Liver (tissue), 9 donors: ENCODE measurements around the gene GRK6. TPM values are rescaled to one million over a fixed set of nuclear protein-coding genes. Genes with fewer than 3 reads are reported as not detected.
A peak's percentile ranks its signal among the peaks of the same experiment; 100 is the strongest.

ENCODE experiments used
- DNase-seq: peaks from one replicate; pipeline ENCODE4 v3.0.0-alpha.2; 2017; ENCODE audit warnings: low spot score
- H3K27ac ChIP-seq, 2 donors: one replicate each; pipeline ENCODE4 v1.7.0; 2013; ENCODE audit warnings: inconsistent platforms in 2 of 2, low read length in 2 of 2, control low read depth in 1 of 2, low read depth in 1 of 2, mild to moderate bottlenecking in 1 of 2
- H3K27me3 ChIP-seq, 4 donors: one replicate each; pipeline versions ENCODE4 v1.6.1 to v1.7.0; 2013; ENCODE audit warnings: low read length in 3 of 4, inconsistent platforms in 1 of 4, mild to moderate bottlenecking in 1 of 4, moderate library complexity in 1 of 4; ENCODE audit not compliant: control insufficient read depth in 4 of 4, insufficient read depth in 4 of 4
- H3K36me3 ChIP-seq, 4 donors: one replicate each; pipeline versions ENCODE4 v1.6.1 to v1.7.0; 2013; ENCODE audit warnings: low read length in 3 of 4, mild to moderate bottlenecking in 3 of 4, low read depth in 1 of 4, moderate library complexity in 1 of 4; ENCODE audit not compliant: control insufficient read depth in 4 of 4, insufficient read depth in 3 of 4
- H3K4me1 ChIP-seq, 4 donors: one replicate each; pipeline versions ENCODE4 v1.6.1 to v1.7.0; 2013; ENCODE audit warnings: low read length in 3 of 4, mild to moderate bottlenecking in 3 of 4, moderate library complexity in 1 of 4; ENCODE audit not compliant: control insufficient read depth in 4 of 4, insufficient read depth in 4 of 4
- H3K4me3 ChIP-seq, 3 donors: one replicate each; pipeline versions ENCODE4 v1.6.1 to v1.7.0; 2013; ENCODE audit warnings: low read length in 3 of 3, control low read depth in 1 of 3, low read depth in 1 of 3, mild to moderate bottlenecking in 1 of 3
- H3K9ac ChIP-seq, 2 donors: one replicate each; pipeline ENCODE4 v1.7.0; 2013; ENCODE audit warnings: low read length in 2 of 2, mild to moderate bottlenecking in 2 of 2, moderate library complexity in 2 of 2, control low read depth in 1 of 2, low read depth in 1 of 2
- H3K9me3 ChIP-seq, 4 donors: one replicate each; pipeline versions ENCODE4 v1.6.1 to v1.7.0; 2013; ENCODE audit warnings: low read length in 3 of 4; ENCODE audit not compliant: control insufficient read depth in 4 of 4
- EGR1 ChIP-seq, 2 donors: IDR thresholded peaks; 2 replicates each; pipeline ENCODE4 v1.6.1; 2016 to 2018; ENCODE audit warnings: antibody characterized with exemption in 2 of 2, low read depth in 2 of 2
- FOXA1 ChIP-seq: IDR thresholded peaks from 2 replicates; pipeline ENCODE4 v1.6.1; 2016; ENCODE audit warnings: antibody characterized with exemption
- FOXA2 ChIP-seq: IDR thresholded peaks from 2 replicates; pipeline ENCODE4 v1.6.1; 2016; ENCODE audit warnings: antibody characterized with exemption
- GABPA ChIP-seq, 2 donors: IDR thresholded peaks in 1 of 2; conservative IDR thresholded peaks in 1 of 2; 2 replicates each; pipeline ENCODE4 v1.6.1; 2016; ENCODE audit warnings: antibody characterized with exemption in 2 of 2, mild to moderate bottlenecking in 1 of 2, moderate library complexity in 1 of 2
- HNF4A ChIP-seq, 2 donors: conservative IDR thresholded peaks; 2 replicates each; pipeline ENCODE4 v1.6.1; 2016; ENCODE audit warnings: antibody characterized with exemption in 2 of 2, mild to moderate bottlenecking in 2 of 2
- HNF4G ChIP-seq: IDR thresholded peaks from 2 replicates; pipeline ENCODE4 v1.6.1; 2016; ENCODE audit warnings: antibody characterized with exemption
- JUND ChIP-seq, 2 donors: IDR thresholded peaks; 2 replicates each; pipeline ENCODE4 v1.6.1; 2016; ENCODE audit warnings: antibody characterized with exemption in 2 of 2
- RAD21 ChIP-seq, 2 donors: IDR thresholded peaks; 2 replicates each; pipeline ENCODE4 v1.6.1; 2016; ENCODE audit warnings: antibody characterized with exemption in 2 of 2, mild to moderate bottlenecking in 2 of 2
- RXRA ChIP-seq, 2 donors: IDR thresholded peaks; 2 replicates each; pipeline ENCODE4 v1.6.1; 2017 to 2018; ENCODE audit warnings: antibody characterized with exemption in 2 of 2, mild to moderate bottlenecking in 1 of 2
- SP1 ChIP-seq: IDR thresholded peaks from 2 replicates; pipeline ENCODE4 v1.6.1; 2018; ENCODE audit warnings: antibody characterized with exemption, mild to moderate bottlenecking
- YY1 ChIP-seq: IDR thresholded peaks from 2 replicates; pipeline ENCODE4 v1.6.1; 2016; ENCODE audit warnings: antibody characterized with exemption, mild to moderate bottlenecking
- WGBS: extraction: QIAGEN DNeasy Blood & Tissue Kit; methylation state at CpG from one replicate; pipeline ENCODE4 v1.1.7; 2013; 5-methylcytosine and 5-hydroxymethylcytosine counted together
- polyA plus RNA-seq, 2 donors: library from polyadenylated mRNA; stranded (reverse) in 1 of 2; unstranded in 1 of 2; fragments of 200-250 nt in 1 of 2; fragments of >200 nt in 1 of 2; fragmentation: Nextera tagmentation in 1 of 2; extraction: Ambion mirVana in 1 of 2; gene quantifications; one replicate each; pipeline versions ENCODE4 v1.2.1 to v1.2.3, GENCODE V29; 2013 to 2015
- total RNA-seq, 2 donors: library from RNA; depleted of rRNA; stranded (reverse); fragments of >200 nt; gene quantifications; one replicate each; pipeline ENCODE4 v1.2.3, GENCODE V29; 2014
- TF ChIP-seq, protein P1 (sequence below): IDR thresholded peaks from 2 replicates; pipeline ENCODE4 v1.6.1; 2016; ENCODE audit warnings: antibody characterized with exemption
- TF ChIP-seq, protein P2 (sequence below): IDR thresholded peaks from 2 replicates; pipeline ENCODE4 v1.6.1; 2016; ENCODE audit warnings: antibody characterized with exemption
- TF ChIP-seq, protein P3 (sequence below): fragments of 150-350 bp; IDR thresholded peaks from 2 replicates; pipeline ENCODE4 v1.5.1; 2017; ENCODE audit warnings: improper control_type of control experiment, low read depth, low read length; ENCODE audit not compliant: missing input control
- TF ChIP-seq, protein P4 (sequence below): IDR thresholded peaks from 2 replicates; pipeline ENCODE4 v1.6.1; 2016; ENCODE audit warnings: antibody characterized with exemption, mild to moderate bottlenecking
- donor health status: healthy.
- donor health status: healthy.
- donor health status: healthy.
- donor health status: healthy.
- donor health status: healthy.

GRK6 gene
- total and polyA plus RNA-seq, 4 donors = 3.1 to 24.0 (median 10.8) TPM

DNA sequence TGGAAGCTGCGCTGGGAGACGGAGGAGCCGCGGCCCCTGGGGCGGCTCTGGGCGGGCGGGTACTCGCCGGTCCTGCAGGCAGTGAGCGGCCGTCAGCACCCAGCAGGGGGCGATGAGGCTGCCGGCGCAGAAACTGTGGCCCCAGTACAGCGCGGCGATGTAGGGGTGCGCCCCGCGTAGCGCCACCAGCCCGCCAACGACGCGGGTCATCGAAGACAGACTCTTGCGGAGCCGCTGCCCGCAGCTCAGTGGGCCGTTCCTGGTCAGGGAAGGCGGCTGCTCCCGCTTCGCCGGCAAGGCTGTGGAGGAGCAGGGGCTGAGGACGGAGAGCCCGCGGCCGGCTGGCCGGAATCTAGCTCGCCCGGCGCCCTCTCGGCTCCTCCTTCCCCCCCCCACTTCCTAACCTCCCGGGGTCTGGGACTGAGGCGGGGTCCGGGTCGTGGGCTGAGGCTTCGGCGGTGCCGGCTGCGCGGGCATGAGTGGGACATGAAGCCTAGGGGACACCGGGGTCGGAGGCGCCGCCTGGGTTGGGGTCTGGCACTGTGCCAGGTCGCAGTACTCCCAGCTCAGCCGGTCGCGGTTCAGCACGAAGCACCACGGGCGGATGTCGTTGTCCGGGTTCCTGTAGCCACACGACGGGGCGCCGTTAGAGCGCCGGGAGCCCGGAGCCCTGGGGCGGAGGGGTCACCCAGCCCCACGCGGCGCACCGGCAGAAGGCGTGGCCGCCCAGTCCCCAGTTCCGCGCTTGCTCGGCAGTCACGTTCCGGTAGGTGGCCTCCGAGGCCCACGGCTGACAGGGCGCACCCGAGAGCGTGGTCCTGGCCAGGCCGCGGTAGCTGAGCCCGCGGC lies 22.5 kb upstream of the GRK6 start:
- Histone ChIP-seq H3K9me3 (no peaks in the 10 kb centered on the region), H3K4me3 (peak overlapping the region in 1 of 3 donors; percentile 31), H3K36me3 (peaks cover 0 to 11% (median 7%) of the 10 kb centered on the region in 4 donors), H3K27me3 (no peaks in the 10 kb centered on the region), H3K9ac (peak overlapping the region in 1 of 2 donors; percentile 34), H3K27ac (no peak overlapping the region), H3K4me1 (peaks cover 9 to 49% (median 29%) of the 10 kb centered on the region in 4 donors)
- DNase-seq = peak; percentile 78
- peak; percentile 82 to 85 for TF ChIP-seq RAD21 (IDR thresholded peaks at IDR 0.05)
- TF ChIP-seq, protein P1, sequence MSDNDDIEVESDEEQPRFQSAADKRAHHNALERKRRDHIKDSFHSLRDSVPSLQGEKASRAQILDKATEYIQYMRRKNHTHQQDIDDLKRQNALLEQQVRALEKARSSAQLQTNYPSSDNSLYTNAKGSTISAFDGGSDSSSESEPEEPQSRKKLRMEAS = no peak
- TF ChIP-seq, protein P2, sequence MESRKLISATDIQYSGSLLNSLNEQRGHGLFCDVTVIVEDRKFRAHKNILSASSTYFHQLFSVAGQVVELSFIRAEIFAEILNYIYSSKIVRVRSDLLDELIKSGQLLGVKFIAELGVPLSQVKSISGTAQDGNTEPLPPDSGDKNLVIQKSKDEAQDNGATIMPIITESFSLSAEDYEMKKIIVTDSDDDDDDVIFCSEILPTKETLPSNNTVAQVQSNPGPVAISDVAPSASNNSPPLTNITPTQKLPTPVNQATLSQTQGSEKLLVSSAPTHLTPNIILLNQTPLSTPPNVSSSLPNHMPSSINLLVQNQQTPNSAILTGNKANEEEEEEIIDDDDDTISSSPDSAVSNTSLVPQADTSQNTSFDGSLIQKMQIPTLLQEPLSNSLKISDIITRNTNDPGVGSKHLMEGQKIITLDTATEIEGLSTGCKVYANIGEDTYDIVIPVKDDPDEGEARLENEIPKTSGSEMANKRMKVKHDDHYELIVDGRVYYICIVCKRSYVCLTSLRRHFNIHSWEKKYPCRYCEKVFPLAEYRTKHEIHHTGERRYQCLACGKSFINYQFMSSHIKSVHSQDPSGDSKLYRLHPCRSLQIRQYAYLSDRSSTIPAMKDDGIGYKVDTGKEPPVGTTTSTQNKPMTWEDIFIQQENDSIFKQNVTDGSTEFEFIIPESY = no peak
- TF ChIP-seq, protein P3, sequence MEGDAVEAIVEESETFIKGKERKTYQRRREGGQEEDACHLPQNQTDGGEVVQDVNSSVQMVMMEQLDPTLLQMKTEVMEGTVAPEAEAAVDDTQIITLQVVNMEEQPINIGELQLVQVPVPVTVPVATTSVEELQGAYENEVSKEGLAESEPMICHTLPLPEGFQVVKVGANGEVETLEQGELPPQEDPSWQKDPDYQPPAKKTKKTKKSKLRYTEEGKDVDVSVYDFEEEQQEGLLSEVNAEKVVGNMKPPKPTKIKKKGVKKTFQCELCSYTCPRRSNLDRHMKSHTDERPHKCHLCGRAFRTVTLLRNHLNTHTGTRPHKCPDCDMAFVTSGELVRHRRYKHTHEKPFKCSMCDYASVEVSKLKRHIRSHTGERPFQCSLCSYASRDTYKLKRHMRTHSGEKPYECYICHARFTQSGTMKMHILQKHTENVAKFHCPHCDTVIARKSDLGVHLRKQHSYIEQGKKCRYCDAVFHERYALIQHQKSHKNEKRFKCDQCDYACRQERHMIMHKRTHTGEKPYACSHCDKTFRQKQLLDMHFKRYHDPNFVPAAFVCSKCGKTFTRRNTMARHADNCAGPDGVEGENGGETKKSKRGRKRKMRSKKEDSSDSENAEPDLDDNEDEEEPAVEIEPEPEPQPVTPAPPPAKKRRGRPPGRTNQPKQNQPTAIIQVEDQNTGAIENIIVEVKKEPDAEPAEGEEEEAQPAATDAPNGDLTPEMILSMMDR = peak; percentile 57
- TF ChIP-seq, protein P4, sequence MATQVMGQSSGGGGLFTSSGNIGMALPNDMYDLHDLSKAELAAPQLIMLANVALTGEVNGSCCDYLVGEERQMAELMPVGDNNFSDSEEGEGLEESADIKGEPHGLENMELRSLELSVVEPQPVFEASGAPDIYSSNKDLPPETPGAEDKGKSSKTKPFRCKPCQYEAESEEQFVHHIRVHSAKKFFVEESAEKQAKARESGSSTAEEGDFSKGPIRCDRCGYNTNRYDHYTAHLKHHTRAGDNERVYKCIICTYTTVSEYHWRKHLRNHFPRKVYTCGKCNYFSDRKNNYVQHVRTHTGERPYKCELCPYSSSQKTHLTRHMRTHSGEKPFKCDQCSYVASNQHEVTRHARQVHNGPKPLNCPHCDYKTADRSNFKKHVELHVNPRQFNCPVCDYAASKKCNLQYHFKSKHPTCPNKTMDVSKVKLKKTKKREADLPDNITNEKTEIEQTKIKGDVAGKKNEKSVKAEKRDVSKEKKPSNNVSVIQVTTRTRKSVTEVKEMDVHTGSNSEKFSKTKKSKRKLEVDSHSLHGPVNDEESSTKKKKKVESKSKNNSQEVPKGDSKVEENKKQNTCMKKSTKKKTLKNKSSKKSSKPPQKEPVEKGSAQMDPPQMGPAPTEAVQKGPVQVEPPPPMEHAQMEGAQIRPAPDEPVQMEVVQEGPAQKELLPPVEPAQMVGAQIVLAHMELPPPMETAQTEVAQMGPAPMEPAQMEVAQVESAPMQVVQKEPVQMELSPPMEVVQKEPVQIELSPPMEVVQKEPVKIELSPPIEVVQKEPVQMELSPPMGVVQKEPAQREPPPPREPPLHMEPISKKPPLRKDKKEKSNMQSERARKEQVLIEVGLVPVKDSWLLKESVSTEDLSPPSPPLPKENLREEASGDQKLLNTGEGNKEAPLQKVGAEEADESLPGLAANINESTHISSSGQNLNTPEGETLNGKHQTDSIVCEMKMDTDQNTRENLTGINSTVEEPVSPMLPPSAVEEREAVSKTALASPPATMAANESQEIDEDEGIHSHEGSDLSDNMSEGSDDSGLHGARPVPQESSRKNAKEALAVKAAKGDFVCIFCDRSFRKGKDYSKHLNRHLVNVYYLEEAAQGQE = no peak
- no peak for TF ChIP-seq RXRA (IDR thresholded peaks at IDR 0.05)
- no peak for TF ChIP-seq SP1
- no peak for TF ChIP-seq FOXA1
- TF ChIP-seq HNF4G = no peak
- no peak for TF ChIP-seq GABPA (IDR thresholded peaks at IDR 0.05 in 1 of 2, conservative IDR thresholded peaks at IDR 0.05 in 1 of 2)
- TF ChIP-seq EGR1 (IDR thresholded peaks at IDR 0.05; ENCODE audit: low read depth in 2 of 2) = no peak
- no peak for TF ChIP-seq YY1
- 42% methylated on average over 93 of the region's 93 CpGs for WGBS

DNA sequence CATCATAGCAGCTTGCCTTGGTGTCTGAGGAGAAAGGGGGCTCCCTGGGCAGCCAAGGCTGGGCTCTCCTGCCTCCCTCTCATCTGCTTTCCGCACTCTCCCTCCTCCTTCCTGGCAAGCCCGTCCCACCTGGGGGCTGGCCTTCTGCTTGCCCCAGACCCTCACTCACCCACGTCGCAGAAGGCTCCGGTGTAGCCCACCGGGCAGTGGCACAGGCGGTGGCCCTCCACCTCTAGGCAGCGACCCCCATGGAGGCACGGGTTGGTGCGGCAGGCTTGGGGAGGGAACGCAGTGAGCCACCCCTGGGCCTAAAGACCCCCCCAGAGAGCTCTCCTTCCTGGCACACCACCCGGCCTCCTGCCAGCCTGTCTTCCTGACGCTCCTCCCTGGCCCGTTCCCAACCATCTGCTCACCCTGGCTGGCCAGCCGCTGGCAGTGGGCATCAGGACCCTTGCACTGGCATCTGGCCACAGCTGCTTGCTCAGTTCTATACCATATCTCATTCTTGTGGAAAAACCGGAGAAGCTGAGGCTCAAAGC lies 21.8 kb upstream of the GRK6 start:
- Histone ChIP-seq H3K4me3 (peak overlapping the region in 1 of 3 donors; percentile 31), H3K27me3 (no peaks in the 10 kb centered on the region), H3K9me3 (no peaks in the 10 kb centered on the region), H3K36me3 (peaks cover 0 to 11% (median 7%) of the 10 kb centered on the region in 4 donors), H3K4me1 (peaks cover 11 to 50% (median 30%) of the 10 kb centered on the region in 4 donors), H3K27ac (no peak overlapping the region), H3K9ac (no peak overlapping the region)
- WGBS = 59% methylated on average over 16 of the region's 16 CpGs
- no peak for DNase-seq
- TF ChIP-seq JUND (IDR thresholded peaks at IDR 0.05) (no peak), FOXA2 (no peak), SP1 (no peak), RAD21 (IDR thresholded peaks at IDR 0.05) (no peak), HNF4A (conservative IDR thresholded peaks at IDR 0.05) (no peak), HNF4G (no peak), GABPA (IDR thresholded peaks at IDR 0.05 in 1 of 2, conservative IDR thresholded peaks at IDR 0.05 in 1 of 2) (no peak), EGR1 (IDR thresholded peaks at IDR 0.05; ENCODE audit: low read depth in 2 of 2) (no peak)
- TF ChIP-seq, protein P3 = no peak
- TF ChIP-seq, protein P2 = no peak
